GM21786 (cell line): Measurements from ENCODE around the gene FAU.
"Not testable (repeated sequence)": the region's sequence is repeated elsewhere in the genome, so short reads cannot be mapped to it uniquely, and the experiment has no call there.

Source experiments
- ATAC-seq: cut with Tn5 transposase; IDR thresholded peaks from one replicate; pipeline ENCODE4 v1.9.1; 2021; ENCODE audit not compliant: unreplicated experiment

The FAU gene

DNA sequence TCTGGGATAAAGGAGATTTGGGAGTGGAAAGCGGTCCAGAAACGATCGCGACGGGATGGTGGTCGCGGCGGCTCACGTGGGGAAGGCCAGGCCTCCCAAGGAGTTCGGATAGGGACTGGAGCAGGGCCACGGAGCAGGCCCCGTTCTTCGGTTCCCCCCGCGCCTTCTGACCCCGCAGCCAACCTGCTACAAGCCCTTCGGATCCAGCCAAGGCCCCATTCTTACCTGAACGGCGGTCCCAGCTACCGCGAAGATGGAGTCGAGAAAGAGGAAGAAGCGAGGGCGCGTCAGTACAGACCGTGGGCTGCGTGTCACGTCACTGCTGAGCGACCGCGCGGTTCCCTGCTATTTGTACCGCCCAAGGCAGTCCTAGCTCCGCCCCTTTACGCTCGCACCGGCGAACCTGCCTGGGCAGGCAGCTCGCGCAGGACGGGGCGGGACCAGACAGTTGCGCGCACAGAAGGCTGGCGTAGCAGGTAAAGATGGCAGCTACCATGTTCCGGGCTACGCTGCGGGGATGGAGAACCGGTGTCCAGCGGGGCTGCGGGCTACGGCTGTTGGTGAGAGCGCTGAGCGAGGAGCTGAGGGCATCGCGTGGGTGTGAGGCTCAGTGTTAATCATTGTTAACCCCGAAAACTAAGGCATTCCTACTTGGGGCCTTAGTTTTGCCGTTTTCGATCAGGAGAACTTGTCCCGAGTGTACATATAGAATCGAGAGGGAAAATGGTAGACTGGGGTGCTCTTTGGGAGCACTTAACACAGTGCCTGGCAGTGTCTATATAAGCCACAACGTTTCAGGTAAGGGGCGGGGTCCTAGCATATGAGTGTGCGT, at the start of gene FAU, which contains the start of gene MRPL49:
FAU (minus strand) TSS at position 270 of the 832 bp plus-strand sequence. CDS start 321 bp downstream, outside the sequence.
MRPL49 (plus strand) TSS at position 457 of the 832 bp plus-strand sequence; CDS start at position 483, 26 bp downstream.
- ATAC-seq, result peak; percentile 66

DNA sequence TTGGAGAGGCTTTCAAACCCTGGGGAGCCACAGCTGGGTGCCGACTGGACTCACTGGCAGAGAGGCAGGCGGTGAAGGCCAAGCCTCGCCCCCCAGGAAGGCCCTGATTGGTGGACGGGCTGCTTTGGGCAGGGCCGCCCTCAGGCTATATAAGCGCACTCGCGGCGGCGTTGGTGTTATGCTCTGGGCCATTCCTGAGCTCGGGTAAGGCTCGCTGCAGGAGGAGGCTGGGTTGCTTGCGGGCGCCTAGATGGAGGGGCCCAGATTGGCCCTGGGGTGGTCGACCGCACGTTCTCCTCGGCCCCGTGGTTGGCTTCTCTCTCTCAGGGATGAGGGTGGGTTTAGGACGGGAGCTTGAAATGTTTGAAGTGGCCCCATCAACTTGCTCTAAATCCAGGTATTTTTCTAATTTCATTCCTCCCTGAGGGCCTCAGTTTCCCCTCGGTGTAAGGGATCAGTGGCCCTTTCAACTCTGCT, 48.2 kb upstream of the FAU start, which contains the start of gene SPDYC:
SPDYC (plus strand) TSS at position 176 of the 477 bp plus-strand sequence. CDS start 1,125 bp downstream, outside the sequence.
- ATAC-seq, result no peak

- no peak for ATAC-seq
Observed at GRCh38 chr11:65169164-65169641, 47.3 kb upstream of the FAU start.

GRCh38 chr11:65167656-65168055, 45.7 kb upstream of the FAU start:
- ATAC-seq, result no peak

GRCh38 chr11:65166893-65167292, 45.0 kb upstream of the FAU start:
- no peak for ATAC-seq

DNA sequence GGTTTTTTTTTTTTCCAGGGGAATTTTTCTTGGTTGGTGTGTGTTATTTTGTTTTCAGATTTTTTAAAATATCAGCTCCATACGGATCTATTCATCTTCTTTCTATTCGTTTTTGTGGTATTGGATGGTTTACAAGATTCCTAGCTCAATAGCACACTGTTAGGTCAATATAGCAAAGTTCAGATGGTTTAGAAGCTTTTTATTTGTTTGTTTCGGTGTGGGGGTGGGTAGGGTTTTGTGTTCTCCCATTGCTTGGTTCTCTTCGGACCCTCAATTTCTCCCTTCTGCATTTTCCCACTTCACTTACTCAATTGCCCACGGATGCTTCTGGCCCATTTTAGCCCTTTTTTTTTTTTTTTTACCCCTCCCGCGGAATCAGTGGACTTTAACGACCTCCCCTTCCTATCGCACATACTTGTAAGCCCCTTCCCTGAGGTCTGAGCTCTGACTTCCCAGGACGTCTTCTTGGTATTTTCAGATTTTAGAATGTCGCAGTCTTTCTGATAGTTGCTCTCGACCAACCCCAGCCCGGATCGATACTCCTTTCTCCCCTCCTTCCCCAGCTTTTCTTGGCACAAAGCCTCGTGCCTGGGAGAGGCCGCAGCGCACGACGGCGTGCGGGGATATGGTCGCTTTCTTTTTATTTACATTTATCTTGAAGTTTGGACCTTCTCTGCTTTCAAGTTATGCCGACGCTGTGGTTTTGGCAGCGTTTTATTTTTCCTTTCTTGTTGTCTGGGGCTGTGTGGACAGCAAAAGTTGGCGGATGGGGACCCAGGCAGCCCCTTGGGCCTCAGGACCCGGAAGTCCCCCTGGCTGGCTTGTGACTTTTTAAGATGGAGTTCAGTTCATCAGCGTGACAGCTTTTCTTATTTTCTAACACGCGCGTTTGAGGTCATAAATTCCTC, 43.7 kb upstream of the FAU start:
- ATAC-seq, result no peak

- ATAC-seq, result no peak
Observed at GRCh38 chr11:65163684-65164083, 41.8 kb upstream of the FAU start.

- no peak for ATAC-seq
Observed at GRCh38 chr11:65160643-65161042, 38.7 kb upstream of the FAU start.

GRCh38 chr11:65159012-65159411, 37.1 kb upstream of the FAU start:
- ATAC-seq, result peak; percentile 60

DNA sequence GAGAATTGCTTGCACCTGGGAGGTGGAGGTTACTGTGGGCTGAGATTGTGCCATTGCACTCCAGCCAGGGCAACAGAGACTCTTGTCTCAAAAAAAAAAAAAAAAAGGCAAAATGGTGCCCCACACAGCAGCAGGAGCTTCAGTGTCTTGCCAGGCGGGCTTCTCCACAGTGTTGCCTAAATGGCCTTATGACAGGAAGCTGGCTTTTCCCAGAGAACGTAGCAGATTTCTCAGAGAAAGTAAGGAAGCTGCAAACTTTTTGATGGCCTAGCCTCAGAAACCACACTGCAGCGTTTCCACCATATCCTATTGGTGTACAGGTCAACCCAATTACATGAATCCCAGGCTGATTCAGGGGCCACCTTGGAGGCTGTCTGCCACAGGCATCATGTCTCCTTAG, 35.4 kb upstream of the FAU start:
- no peak for ATAC-seq

DNA sequence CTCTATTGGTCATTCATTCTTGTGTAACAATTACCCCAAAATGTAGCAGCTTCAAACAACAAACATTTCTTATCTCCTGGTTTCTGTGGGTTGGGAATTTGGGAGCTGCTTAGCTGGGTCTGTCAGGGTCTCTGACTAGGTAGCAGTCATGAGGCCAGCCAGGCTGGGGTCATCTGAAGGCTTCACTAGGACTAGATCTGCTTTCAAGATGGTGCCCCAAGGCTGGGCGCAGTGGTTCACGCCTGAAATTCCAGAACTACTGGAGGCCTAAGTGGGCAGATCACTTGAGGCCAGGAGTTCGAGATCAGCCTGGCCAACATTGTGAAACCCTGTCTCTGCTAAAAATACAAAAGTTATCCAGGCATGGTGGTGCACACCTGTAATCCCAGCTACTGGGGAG, 35.0 kb upstream of the FAU start:
- ATAC-seq, result no peak

DNA sequence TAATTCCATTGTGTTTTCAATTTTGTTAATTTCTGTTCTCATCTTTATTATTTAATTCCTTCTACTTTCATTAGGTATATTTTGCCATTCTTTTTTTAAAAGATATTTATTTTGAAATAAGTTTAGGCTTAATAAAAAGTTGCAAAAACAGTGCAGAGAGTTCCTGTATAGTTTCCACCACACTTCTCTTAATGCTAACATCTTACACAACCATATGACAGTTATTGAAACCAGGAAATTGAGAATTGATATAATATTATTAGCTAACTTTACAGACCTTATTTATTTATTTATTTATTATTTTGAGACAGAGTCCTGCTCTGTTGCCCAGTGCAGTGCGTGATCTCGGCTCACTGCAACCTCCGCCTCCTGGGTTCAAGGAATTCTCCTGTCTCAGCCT, 34.3 kb upstream of the FAU start:
- ATAC-seq, result no peak

- no peak for ATAC-seq
Observed at GRCh38 chr11:65152122-65152521, 30.2 kb upstream of the FAU start.

DNA sequence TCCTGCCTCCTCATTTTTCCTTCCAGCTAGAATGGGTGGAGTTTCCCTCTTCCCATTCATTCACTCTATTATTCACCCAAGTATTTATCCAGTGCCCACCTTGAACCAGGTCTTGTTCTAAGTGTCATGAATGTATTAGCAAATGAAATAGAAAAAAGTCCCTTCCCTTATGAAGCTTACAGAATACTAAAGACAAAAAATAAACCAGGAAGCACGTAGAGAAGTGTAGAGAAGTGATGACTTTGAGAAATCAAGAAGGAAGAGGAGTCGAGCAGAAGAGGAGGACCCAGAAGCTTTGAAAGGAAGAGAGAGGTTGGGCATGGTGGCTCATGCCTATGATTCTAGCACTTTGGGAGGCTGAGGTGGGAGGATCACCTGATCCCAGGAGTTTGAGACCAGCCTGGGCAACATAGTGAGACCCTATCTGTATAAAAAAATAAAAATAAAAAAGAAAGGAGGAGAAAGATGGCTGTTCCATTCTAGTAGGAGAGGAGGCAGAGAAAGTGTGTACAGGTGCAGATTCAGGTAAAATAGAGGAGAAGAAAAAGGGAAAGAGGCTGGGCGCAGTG, 29.5 kb upstream of the FAU start:
- no peak for ATAC-seq

DNA sequence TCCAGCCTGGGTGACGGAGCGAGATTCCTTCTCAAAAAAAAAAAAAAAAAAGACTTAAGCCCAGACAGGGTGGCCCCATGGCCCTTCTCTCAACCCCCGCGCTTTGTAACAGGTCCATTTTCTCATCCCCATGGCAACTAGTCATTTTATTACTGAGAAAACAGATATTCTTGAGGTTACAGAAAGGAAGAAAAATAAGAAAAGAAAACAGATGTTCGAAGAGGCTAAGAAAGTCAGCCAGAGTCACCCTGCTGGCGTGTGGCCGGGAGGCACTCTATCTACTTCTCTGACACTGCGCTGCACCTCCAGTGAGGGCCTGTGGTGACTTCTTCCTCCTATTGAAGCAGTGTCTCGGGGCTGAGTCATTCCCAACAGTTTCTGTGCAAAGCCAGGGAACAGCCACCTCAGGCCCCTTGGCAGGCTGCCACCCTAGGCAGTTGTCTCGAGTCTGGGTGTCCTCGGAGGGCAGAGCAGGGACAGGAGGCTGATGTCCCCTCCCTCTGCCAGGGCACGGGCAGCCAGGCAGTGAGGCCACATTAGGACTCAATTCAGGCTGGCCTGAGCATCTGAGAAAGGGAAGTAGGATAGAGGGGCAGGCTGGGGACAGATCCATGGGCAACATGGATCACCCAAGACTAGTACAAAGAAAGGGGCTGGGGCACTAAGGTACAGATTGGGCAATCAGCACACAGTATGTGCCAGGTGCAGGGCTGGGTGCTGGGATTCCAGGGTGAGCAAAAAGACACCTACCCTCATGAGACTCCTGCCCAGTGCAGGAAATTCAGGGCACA, 28.8 kb upstream of the FAU start:
- peak; percentile 66 for ATAC-seq

GRCh38 chr11:65150131-65150508, 28.2 kb upstream of the FAU start:
- ATAC-seq, result not testable (repeated sequence)

- no peak for ATAC-seq
Observed at GRCh38 chr11:65148657-65149056, 26.7 kb upstream of the FAU start.

- no peak for ATAC-seq
Observed at GRCh38 chr11:65147352-65148075, 25.6 kb upstream of the FAU start.

DNA sequence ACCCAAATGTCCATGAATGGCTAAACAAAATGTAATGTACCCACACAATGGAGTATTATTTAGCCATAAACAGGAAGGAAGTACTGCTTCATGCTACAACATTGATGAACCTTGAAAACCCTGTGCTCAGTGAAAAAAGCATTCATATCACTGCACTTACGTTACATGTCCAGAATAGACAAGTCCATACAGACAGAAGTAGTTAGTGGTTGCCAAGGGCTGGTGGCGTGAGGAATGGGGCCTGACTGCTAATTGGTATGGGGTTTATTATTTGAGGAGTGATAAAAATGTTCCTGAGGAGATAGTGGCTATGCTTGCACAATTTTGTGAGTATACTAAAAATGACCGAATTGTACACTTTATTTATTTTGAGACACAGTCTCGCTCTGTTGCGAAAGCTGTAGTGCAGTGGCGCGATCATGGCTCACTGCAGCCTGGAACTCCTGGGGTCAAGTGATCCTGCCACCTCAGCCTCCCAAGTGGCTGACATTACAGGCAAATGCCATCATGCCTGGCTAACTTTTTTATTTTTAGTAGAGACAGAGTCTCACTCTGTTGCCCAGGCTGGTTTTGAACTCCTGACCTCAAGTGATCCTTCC, 20.1 kb upstream of the FAU start:
- no peak for ATAC-seq
